GM18502 (cell line): ENCODE results near the gene TADA3.

Experiments
- ATAC-seq: cut with Tn5 transposase; IDR thresholded peaks from one replicate; pipeline ENCODE4 v1.9.1; 2021; ENCODE audit warnings: mild to moderate bottlenecking; ENCODE audit not compliant: unreplicated experiment, poor library complexity

The TADA3 gene

GRCh38 chr3:9732740-9733115, 59.5 kb downstream of the TADA3 start:
- ATAC-seq: no peak

- peak; percentile 14 for ATAC-seq
Measured at GRCh38 chr3:9732080-9732739, 60.1 kb downstream of the TADA3 start.

GRCh38 chr3:9731206-9732079, 60.8 kb downstream of the TADA3 start, which contains the start of gene BRPF1:
Gene BRPF1 (plus strand): TSS chr3:9731735. CDS start chr3:9734141, 2,406 bp downstream.
- ATAC-seq: peak; percentile 91

- ATAC-seq: peak; percentile 47
Measured at GRCh38 chr3:9730657-9731205, 61.5 kb downstream of the TADA3 start.
